Keratinocyte (primary cell): ENCODE data around the gene NOTCH3.

ENCODE experiments used
- EZH2 ChIP-seq: IDR thresholded peaks from one replicate; pipeline ENCODE4 v1.6.1; 2012; ENCODE audit warnings: inconsistent platforms, mild to moderate bottlenecking, low read length, moderate library complexity
- TF ChIP-seq, protein P1 (sequence below), 3 experiments: IDR thresholded peaks in 1 of 3; conservative IDR thresholded peaks in 1 of 3; optimal IDR thresholded peaks in 1 of 3; 2 replicates in 2 of 3; 3 replicates in 1 of 3; pipeline versions ENCODE3 to v1.5.1; 2011; ENCODE audit warnings: low read length in 3 of 3, mild to moderate bottlenecking in 3 of 3, moderate library complexity in 2 of 3, control low read depth in 1 of 3, inconsistent platforms in 1 of 3; ENCODE audit not compliant: insufficient read depth in 2 of 3; ENCODE audit errors: extremely low read depth in 1 of 3

DNA sequence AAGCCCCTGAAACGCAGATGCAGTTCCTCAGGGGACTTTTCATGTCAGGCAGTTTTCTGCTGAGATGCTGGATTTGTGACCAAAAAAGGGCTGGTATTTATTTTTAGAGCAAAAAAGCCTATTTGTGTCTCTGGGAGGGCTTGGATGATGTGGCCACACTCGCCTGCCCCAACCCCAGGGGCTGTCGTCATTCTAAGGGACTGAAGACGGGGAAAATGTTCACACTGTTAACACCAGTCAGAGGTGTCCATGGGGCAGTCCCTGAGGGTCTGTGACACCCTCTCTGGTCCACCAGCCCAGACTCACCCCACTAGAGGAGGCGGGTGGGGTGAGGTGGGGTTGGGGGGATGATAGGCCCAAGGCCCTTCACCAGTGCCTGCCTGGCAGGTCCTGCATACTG lies 47.3 kb upstream of the NOTCH3 start:
- TF ChIP-seq, protein P1, sequence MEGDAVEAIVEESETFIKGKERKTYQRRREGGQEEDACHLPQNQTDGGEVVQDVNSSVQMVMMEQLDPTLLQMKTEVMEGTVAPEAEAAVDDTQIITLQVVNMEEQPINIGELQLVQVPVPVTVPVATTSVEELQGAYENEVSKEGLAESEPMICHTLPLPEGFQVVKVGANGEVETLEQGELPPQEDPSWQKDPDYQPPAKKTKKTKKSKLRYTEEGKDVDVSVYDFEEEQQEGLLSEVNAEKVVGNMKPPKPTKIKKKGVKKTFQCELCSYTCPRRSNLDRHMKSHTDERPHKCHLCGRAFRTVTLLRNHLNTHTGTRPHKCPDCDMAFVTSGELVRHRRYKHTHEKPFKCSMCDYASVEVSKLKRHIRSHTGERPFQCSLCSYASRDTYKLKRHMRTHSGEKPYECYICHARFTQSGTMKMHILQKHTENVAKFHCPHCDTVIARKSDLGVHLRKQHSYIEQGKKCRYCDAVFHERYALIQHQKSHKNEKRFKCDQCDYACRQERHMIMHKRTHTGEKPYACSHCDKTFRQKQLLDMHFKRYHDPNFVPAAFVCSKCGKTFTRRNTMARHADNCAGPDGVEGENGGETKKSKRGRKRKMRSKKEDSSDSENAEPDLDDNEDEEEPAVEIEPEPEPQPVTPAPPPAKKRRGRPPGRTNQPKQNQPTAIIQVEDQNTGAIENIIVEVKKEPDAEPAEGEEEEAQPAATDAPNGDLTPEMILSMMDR (optimal IDR thresholded peaks at IDR 0.05 in 1 of 3, IDR thresholded peaks at IDR 0.05 in 1 of 3, conservative IDR thresholded peaks at IDR 0.05 in 1 of 3; ENCODE audit: extremely low read depth in 1 of 3, insufficient read depth in 2 of 3, low read length in 3 of 3), result no peak
- TF ChIP-seq EZH2, result no peak
